Transverse colon (tissue), 4 donors: ENCODE results near the gene TNFRSF1B.

Source experiments
- EP300 ChIP-seq: sonication (generic); formaldehyde crosslinking; IDR thresholded peaks from one replicate; pipeline ENCODE4 v1.6.1; 2017; ENCODE audit warnings: antibody characterized with exemption, low read depth
- POLR2A ChIP-seq: fragments of 450-650 bp; IDR thresholded peaks from one replicate; pipeline ENCODE4 v1.6.1; 2016; ENCODE audit warnings: antibody characterized with exemption, mild to moderate bottlenecking, moderate library complexity
- POLR2AphosphoS5 ChIP-seq, 3 donors: sonication (generic); formaldehyde crosslinking; IDR thresholded peaks; one replicate each; pipeline ENCODE4 v1.6.1; 2016; ENCODE audit warnings: antibody characterized with exemption in 3 of 3
- TF ChIP-seq, protein P1 (sequence below), 5 experiments: fragments of 200-600 bp in 3 of 5; fragments of 450-650 bp in 2 of 5; sonication (generic) in 3 of 5; IDR thresholded peaks; 1 replicate in 2 of 5; 2 replicates in 3 of 5; pipeline ENCODE4 v1.5.1; 2016 to 2017; ENCODE audit warnings: antibody characterized with exemption in 5 of 5, inconsistent platforms in 3 of 5, mild to moderate bottlenecking in 2 of 5, moderate library complexity in 1 of 5

DNA sequence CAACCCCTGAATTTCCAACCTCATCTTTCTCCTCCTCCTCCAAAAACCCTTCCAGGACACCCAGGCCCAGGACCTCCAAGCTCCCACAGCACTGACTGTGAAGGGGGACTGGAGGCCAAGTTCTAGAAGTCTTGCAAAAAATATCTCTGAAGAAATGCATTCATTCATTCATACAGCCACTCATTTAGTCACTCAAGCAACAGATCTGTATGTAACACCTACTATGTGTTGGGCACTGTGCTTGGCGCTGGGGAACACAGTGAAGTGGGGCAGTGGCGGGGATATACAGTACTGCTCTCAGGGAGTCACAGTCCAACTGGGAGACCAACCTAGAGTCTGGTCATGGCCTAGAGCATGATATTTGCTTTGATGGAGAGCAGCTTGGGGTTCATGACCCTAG, 15.3 kb upstream of the TNFRSF1B start:
- TF ChIP-seq, protein P1, sequence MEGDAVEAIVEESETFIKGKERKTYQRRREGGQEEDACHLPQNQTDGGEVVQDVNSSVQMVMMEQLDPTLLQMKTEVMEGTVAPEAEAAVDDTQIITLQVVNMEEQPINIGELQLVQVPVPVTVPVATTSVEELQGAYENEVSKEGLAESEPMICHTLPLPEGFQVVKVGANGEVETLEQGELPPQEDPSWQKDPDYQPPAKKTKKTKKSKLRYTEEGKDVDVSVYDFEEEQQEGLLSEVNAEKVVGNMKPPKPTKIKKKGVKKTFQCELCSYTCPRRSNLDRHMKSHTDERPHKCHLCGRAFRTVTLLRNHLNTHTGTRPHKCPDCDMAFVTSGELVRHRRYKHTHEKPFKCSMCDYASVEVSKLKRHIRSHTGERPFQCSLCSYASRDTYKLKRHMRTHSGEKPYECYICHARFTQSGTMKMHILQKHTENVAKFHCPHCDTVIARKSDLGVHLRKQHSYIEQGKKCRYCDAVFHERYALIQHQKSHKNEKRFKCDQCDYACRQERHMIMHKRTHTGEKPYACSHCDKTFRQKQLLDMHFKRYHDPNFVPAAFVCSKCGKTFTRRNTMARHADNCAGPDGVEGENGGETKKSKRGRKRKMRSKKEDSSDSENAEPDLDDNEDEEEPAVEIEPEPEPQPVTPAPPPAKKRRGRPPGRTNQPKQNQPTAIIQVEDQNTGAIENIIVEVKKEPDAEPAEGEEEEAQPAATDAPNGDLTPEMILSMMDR (IDR thresholded peaks at IDR 0.05): no peak
- TF ChIP-seq POLR2A: no peak
- TF ChIP-seq EP300: no peak
- no peak for TF ChIP-seq POLR2AphosphoS5 (IDR thresholded peaks at IDR 0.05)
